OCI-LY3 (cell line): ENCODE measurements around the gene CTDSP1.

Experiments
- CTCF ChIP-seq: fragments of 200-600, 300-600 bp; sonication (generic); IDR thresholded peaks from 2 replicates; pipeline ENCODE4 v1.5.1; 2014; ENCODE audit warnings: antibody characterized with exemption, low read length, low read depth
- EZH2phosphoT487 ChIP-seq: fragments of 200-600 bp; shearing (Covaris generic); IDR thresholded peaks from 2 replicates; pipeline ENCODE4 v1.6.1; 2018; ENCODE audit warnings: antibody characterized with exemption, mixed run types, low read depth

- TF ChIP-seq CTCF (no peak), EZH2phosphoT487 (no peak)
Measured at GRCh38 chr2:218362606-218363005, 37.1 kb upstream of the CTDSP1 start.
